Right forelimb (tissue), 1 donor: ENCODE measurements around the gene FN1.
"Not testable (repeated sequence)": the region's sequence is repeated elsewhere in the genome, so short reads cannot be mapped to it uniquely, and the experiment has no call there.

Source experiments
- DNase-seq: peaks from one replicate; pipeline ENCODE4 v3.0.0-alpha.2; 2018

The FN1 gene

DNA sequence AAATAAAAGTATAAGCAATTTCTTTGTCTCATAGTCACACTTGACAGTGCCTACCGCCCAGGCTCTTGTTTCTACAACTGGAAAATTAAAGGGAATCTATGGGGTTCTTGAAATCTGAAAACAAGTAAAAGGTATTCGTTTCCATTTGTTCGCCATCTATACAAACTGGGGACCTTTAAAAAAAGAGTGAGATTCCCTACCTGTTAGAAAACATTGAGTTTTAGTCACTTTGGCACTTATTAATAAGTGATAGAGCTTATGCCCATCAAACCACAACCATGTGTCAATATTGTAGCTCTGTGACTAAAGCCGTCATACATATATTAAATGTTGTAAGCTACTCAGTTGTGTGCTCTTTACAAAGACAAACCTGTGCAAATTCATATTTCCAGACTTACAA, 13.2 kb downstream of the FN1 start:
- DNase-seq: no peak

- no peak for DNase-seq
Measured at GRCh38 chr2:215421859-215422461, 13.9 kb downstream of the FN1 start.

GRCh38 chr2:215420471-215420935, 15.4 kb downstream of the FN1 start:
- DNase-seq: no peak

DNA sequence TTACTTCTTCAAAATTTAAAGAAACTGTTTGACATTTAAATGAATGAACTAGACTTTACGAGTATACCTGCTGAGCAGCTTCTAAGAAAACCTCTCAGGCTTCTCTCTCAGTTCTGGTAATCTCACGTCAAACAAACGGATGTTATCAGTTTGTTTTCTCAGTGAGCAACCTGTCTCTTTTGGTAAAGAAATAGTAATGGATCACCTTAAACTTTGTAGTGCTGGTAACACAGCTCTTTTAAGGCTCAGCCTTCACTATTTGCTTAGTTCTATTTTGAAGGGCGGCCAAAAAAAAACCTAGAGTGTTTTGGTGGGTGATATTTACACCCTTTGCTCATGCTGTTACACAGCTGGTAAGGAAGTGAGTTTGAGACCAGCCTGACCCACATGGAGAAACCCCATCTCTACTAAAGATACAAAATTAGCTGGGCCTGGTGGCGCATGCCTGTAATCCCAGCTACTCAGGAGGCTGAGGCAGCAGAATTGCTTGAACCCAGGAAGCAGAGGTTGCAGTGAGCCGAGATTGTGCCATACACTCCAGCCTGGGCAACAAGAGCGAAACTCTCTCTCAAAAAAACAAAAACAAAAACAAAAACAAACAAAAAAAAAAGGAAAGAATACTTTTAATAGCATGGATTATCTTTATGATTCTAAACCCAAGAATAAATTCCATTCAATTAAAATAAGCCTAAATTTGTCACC, 15.9 kb downstream of the FN1 start:
- DNase-seq: no peak

- DNase-seq: no peak
Measured at GRCh38 chr2:215419113-215419512, 16.8 kb downstream of the FN1 start.

GRCh38 chr2:215418064-215418963, 17.6 kb downstream of the FN1 start:
- DNase-seq: no peak

DNA sequence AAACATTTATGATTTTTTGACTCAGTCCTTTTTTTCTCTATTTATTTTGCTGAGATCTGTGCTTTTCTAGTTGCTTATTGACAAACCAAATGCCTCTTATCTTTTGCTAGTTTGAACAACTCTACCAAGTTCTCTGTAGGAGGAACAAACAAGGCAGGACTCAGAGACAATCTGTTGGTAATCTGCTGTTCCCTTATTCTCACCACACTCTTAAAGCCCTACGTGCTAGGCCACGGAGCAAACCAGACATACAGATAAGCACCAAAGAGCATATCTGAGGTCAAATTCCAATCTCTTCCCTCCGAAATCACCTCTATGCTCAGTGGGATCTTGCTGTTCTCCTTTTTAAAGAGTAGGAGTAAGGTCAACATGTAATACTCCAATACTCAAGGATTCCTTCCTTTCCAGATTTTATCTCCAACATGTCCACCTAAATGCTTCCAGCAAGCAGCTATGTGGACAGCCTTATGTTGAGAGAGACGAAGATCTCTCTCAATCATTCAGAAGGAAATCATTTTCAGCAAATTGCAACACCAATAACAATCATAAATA, 18.4 kb downstream of the FN1 start:
- DNase-seq: no peak

DNA sequence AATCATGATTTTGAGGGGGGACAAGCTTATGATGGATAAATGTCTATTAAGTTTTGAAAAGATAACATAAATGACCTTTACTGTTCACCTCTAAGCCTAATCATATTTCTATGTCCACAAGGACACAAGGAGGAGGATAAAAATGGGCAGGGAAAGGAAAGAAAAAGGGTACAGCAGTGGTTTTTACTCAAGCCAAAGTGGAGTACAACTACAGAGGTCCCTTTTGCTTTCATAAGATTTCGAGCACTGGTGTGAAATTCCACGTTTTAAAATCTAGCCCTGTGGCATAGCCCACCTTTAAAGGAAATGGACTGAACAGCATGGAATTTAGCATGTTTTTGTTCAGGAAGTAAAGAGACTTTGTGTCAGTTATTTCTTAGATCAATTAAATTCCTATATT, 19.2 kb downstream of the FN1 start:
- DNase-seq: no peak

DNA sequence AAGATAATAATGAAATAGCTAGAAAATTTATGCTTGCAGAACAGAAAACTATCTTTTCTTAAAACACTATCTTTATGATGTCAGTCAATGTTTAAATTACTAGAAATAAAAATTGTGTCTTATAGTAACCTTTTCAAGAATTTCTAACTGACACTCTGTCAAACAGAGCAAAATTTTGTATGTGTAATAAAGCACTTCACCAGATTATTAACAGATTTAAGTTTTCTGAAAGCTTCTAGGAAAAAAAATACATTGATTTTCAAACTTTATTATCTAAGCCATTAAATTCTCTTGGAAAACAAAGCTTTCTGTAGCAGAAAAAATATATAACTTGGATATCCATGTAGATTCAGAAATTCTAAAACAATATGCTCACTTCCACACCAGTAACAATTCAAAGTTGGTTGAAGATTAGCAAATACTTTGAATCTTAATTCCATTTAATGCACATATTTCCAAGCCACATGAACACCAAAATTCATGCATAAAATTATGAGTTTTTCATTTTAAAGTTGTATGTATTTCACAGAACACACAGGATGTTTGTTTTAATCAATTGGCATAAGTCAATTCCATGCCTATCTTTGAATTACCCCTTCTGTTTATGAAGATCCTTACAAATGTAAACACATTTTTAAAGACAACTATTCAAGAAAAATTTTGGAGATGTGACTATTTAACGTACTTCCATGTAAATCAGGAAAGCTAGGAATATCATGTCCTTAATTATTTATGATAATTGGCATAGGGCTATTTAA, 19.9 kb downstream of the FN1 start:
- no peak for DNase-seq

DNA sequence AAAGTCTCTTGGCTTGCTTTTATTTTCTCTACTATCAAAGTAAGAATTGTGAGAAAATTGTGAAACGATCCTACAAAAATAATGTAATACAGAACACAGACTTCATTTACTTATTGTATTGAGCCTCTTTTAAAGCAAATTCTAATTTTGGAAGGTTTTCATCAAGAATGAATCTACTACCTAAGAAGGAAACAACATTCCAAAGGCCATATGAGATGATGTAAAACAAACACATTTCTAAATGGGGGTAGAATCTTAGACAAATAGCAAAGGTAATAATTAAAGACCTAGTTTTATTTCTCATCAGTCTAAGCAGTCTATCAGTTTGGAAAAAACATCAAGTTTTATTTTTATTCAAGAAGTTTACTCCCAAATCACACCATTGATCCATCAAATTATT, 20.6 kb downstream of the FN1 start:
- no peak for DNase-seq

- DNase-seq: no peak
Measured at GRCh38 chr2:215414674-215415073, 21.2 kb downstream of the FN1 start.

GRCh38 chr2:215413974-215414373, 21.9 kb downstream of the FN1 start:
- no peak for DNase-seq

- DNase-seq: no peak
Measured at GRCh38 chr2:215413484-215413777, 22.4 kb downstream of the FN1 start.

DNA sequence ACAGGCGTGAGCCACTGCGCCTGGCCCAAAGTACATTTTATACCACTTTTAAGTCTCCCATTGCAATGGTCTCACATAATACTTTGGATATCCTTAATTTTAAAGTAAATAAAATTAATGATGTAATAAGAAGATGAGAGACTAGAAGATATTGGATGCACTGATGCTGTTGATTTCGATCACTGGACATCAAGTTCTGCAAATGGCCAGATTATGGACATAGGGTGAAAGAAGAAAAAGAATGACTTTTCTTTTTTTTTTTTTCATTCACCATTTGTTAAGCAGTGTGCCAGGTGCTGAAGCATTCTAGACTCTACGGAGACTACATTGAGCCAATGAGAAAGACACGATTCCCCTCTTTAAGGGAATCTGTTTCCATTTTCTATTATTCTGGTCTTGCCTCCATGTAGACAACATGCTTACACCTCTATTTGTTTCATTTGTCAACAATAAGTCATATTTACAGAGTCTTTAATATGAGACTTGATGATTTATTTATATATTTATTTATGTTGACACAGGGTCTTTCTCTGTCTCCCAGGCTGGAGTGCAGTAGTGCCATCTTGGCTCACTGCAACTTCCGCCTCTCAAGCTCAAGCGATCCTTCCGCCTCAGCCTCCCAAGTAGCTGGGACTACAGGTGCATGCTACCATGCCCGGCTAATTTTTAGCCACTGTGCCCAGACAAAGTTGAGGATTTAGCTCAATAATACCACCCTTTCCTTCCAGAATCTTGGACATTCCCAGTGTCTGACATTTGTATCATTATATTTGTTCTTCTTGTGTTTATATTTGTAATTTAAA, 23.7 kb downstream of the FN1 start:
- no peak for DNase-seq

DNA sequence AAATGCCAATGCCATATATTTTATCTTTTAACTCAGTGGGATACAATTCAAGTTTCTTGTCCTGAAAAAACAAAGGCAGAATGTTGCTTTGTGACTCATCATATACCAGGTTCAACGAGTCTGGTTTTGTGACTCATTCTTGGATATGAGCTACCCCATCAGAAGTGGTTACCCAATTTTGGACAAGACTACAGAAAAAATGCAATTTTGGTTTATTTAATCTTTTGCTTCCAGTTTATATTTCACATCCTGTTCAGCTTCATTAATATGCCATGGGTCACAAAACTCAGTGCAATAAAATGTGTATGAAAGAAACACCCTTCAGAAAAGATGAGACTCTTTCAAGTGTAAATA, 25.0 kb downstream of the FN1 start:
- DNase-seq: no peak

- DNase-seq: not testable (repeated sequence)
Measured at GRCh38 chr2:215410181-215410931, 25.5 kb downstream of the FN1 start.

GRCh38 chr2:215409331-215410127, 26.3 kb downstream of the FN1 start:
- DNase-seq: no peak

- DNase-seq: not testable (repeated sequence)
Measured at GRCh38 chr2:215408441-215408840, 27.4 kb downstream of the FN1 start.

DNA sequence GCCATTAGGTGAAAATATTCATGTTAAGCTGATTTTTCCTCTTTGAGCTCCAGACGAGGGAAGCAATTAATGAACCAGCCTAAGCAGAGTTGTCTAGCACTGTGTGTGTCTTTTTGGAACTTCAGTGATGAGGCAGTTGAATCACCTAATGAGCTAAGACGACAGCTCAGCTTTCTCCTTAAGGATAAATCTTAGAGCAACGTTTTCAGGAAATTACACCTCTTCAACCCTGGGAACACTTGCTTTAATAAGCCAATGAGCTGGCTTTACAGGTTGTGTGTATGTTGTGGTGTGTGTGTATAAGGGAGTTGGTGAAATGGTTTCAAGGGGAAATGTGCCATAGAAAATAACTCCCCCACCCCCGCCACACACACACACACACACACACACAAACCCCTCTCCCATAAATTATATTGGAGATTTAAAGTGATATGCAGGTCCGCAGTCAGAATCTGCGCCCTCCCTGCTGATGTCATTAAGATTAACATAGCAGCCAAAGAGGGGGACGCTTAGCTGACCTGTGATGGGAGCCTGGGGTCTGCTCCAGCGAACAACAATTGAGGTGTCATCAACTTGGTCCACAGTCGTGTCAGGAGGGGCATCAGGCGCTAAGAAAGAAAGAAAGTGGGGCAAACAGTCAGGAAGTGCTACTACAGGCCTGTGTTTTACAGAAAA, 28.1 kb downstream of the FN1 start:
- no peak for DNase-seq

GRCh38 chr2:215407061-215407460, 28.8 kb downstream of the FN1 start:
- DNase-seq: no peak
